ENCODE measurements around the gene RYR2.
"Not testable (repeated sequence)": the region's sequence is repeated elsewhere in the genome, so short reads cannot be mapped to it uniquely, and the experiment has no call there.

The RYR2 gene

GRCh38 chr1:237124856-237125462, 83.0 kb downstream of the RYR2 start:
- Histone ChIP-seq H3K4me1 (ENCODE audit: insufficient read depth, low read length) (no peaks in the 10 kb centered on the region; the same call in 1 of the 2 replicates), H3K36me3 (ENCODE audit: insufficient read depth, low read depth, low read length) (no peaks in the 10 kb centered on the region), H3K4me3 (ENCODE audit: low read length) (no peak overlapping the region), H3K27me3 (ENCODE audit: insufficient read depth, low read length) (no peaks in the 10 kb centered on the region), H3K9ac (ENCODE audit: low read depth, low read length) (no peak overlapping the region), H3K9me3 (ENCODE audit: insufficient read depth, low read depth, low read length) (peaks cover 14% of the 10 kb centered on the region), H3K27ac (ENCODE audit: low read length) (no peak overlapping the region)

- Histone ChIP-seq H3K9me3 (ENCODE audit: insufficient read depth, low read depth, low read length) (peaks cover 22% of the 10 kb centered on the region), H3K27me3 (ENCODE audit: insufficient read depth, low read length) (no peaks in the 10 kb centered on the region), H3K4me3 (ENCODE audit: low read length) (no peak overlapping the region), H3K4me1 (ENCODE audit: insufficient read depth, low read length) (no peaks in the 10 kb centered on the region; the same call in 1 of the 2 replicates), H3K36me3 (ENCODE audit: insufficient read depth, low read depth, low read length) (no peaks in the 10 kb centered on the region), H3K27ac (ENCODE audit: low read length) (no peak overlapping the region), H3K9ac (ENCODE audit: low read depth, low read length) (no peak overlapping the region)
These were observed 84.2 kb downstream of the RYR2 start for GRCh38 chr1:237126180-237126579.

GRCh38 chr1:237127301-237127700, 85.3 kb downstream of the RYR2 start:
- H3K9ac ChIP-seq (ENCODE audit: low read depth, low read length); H3K4me1 ChIP-seq (ENCODE audit: insufficient read depth, low read length); H3K36me3 ChIP-seq (ENCODE audit: insufficient read depth, low read depth, low read length); H3K4me3 ChIP-seq (ENCODE audit: low read length); H3K27ac ChIP-seq (ENCODE audit: low read length); H3K27me3 ChIP-seq (ENCODE audit: insufficient read depth, low read length): not testable (repeated sequence)
- H3K9me3 ChIP-seq (ENCODE audit: insufficient read depth, low read depth, low read length) = peaks cover 33% of the 10 kb centered on the region

GRCh38 chr1:237133921-237134320, 91.9 kb downstream of the RYR2 start:
- Histone ChIP-seq H3K4me3 (ENCODE audit: low read length) (no peak overlapping the region), H3K36me3 (ENCODE audit: insufficient read depth, low read depth, low read length) (no peaks in the 10 kb centered on the region)

GRCh38 chr1:237134929-237135328, 92.9 kb downstream of the RYR2 start:
- Histone ChIP-seq H3K9me3 (ENCODE audit: insufficient read depth, low read depth, low read length) (peaks cover 23% of the 10 kb centered on the region), H3K36me3 (ENCODE audit: insufficient read depth, low read depth, low read length) (no peaks in the 10 kb centered on the region), H3K4me1 (ENCODE audit: insufficient read depth, low read length) (no peaks in the 10 kb centered on the region), H3K4me3 (ENCODE audit: low read length) (no peak overlapping the region), H3K27ac (ENCODE audit: low read length) (no peak overlapping the region), H3K27me3 (ENCODE audit: insufficient read depth, low read length) (no peaks in the 10 kb centered on the region), H3K9ac (ENCODE audit: low read depth, low read length) (no peak overlapping the region)

More at GRCh38 chr1:237133921-237134320, 91.9 kb downstream of the RYR2 start:
- Histone ChIP-seq H3K27ac (ENCODE audit: low read length) (no peak overlapping the region), H3K9ac (ENCODE audit: low read depth, low read length) (no peak overlapping the region), H3K4me1 (ENCODE audit: insufficient read depth, low read length) (no peaks in the 10 kb centered on the region), H3K27me3 (ENCODE audit: insufficient read depth, low read length) (no peaks in the 10 kb centered on the region), H3K9me3 (ENCODE audit: insufficient read depth, low read depth, low read length) (peaks cover 29% of the 10 kb centered on the region)

GRCh38 chr1:237138551-237138950, 96.6 kb downstream of the RYR2 start:
- 0 out of 2 replicates have a peak, but pooled peaks cover 4% of the 10 kb centered on the region for H3K4me1 ChIP-seq (ENCODE audit: insufficient read depth, low read length)
- H3K4me3 ChIP-seq (ENCODE audit: low read length) = no peak overlapping the region
- H3K9me3 ChIP-seq (ENCODE audit: insufficient read depth, low read depth, low read length) = no peaks in the 10 kb centered on the region
- H3K27me3 ChIP-seq (ENCODE audit: insufficient read depth, low read length) = no peaks in the 10 kb centered on the region
- H3K27ac ChIP-seq (ENCODE audit: low read length) = no peak overlapping the region
- H3K9ac ChIP-seq (ENCODE audit: low read depth, low read length) = no peak overlapping the region
- no peaks in the 10 kb centered on the region for H3K36me3 ChIP-seq (ENCODE audit: insufficient read depth, low read depth, low read length)

- no peak overlapping the region for H3K9ac ChIP-seq (ENCODE audit: low read depth, low read length)
- no peak overlapping the region for H3K4me3 ChIP-seq (ENCODE audit: low read length)
- no peak overlapping the region for H3K27ac ChIP-seq (ENCODE audit: low read length)
- no peaks in the 10 kb centered on the region for H3K36me3 ChIP-seq (ENCODE audit: insufficient read depth, low read depth, low read length)
- H3K27me3 ChIP-seq (ENCODE audit: insufficient read depth, low read length) = no peaks in the 10 kb centered on the region
- H3K4me1 ChIP-seq (ENCODE audit: insufficient read depth, low read length) = 0 out of 2 replicates have a peak, but pooled peaks cover 4% of the 10 kb centered on the region
- no peaks in the 10 kb centered on the region for H3K9me3 ChIP-seq (ENCODE audit: insufficient read depth, low read depth, low read length)
These were observed 97.7 kb downstream of the RYR2 start for GRCh38 chr1:237139732-237140131.

GRCh38 chr1:237140986-237141385, 99.0 kb downstream of the RYR2 start:
- H3K4me3 ChIP-seq (ENCODE audit: low read length) = no peak overlapping the region
- H3K4me1 ChIP-seq (ENCODE audit: insufficient read depth, low read length) = peaks cover 8% of the 10 kb centered on the region; the same call in 1 of the 2 replicates
- H3K27me3 ChIP-seq (ENCODE audit: insufficient read depth, low read length) = no peaks in the 10 kb centered on the region
- H3K27ac ChIP-seq (ENCODE audit: low read length) = no peak overlapping the region
- no peaks in the 10 kb centered on the region for H3K36me3 ChIP-seq (ENCODE audit: insufficient read depth, low read depth, low read length)
- no peak overlapping the region for H3K9ac ChIP-seq (ENCODE audit: low read depth, low read length)
- no peaks in the 10 kb centered on the region for H3K9me3 ChIP-seq (ENCODE audit: insufficient read depth, low read depth, low read length)

GRCh38 chr1:237141502-237141901, 99.5 kb downstream of the RYR2 start:
- Histone ChIP-seq H3K9ac (ENCODE audit: low read depth, low read length) (no peak overlapping the region), H3K9me3 (ENCODE audit: insufficient read depth, low read depth, low read length) (no peaks in the 10 kb centered on the region), H3K36me3 (ENCODE audit: insufficient read depth, low read depth, low read length) (no peaks in the 10 kb centered on the region), H3K27me3 (ENCODE audit: insufficient read depth, low read length) (no peaks in the 10 kb centered on the region), H3K4me1 (ENCODE audit: insufficient read depth, low read length) (peaks cover 13% of the 10 kb centered on the region; the same call in 1 of the 2 replicates), H3K4me3 (ENCODE audit: low read length) (no peak overlapping the region), H3K27ac (ENCODE audit: low read length) (no peak overlapping the region)

- no peaks in the 10 kb centered on the region for H3K36me3 ChIP-seq (ENCODE audit: insufficient read depth, low read depth, low read length)
- H3K4me1 ChIP-seq (ENCODE audit: insufficient read depth, low read length) = peaks cover 13% of the 10 kb centered on the region; the same call in 1 of the 2 replicates
- H3K9ac ChIP-seq (ENCODE audit: low read depth, low read length) = no peak overlapping the region
- no peaks in the 10 kb centered on the region for H3K9me3 ChIP-seq (ENCODE audit: insufficient read depth, low read depth, low read length)
- H3K27me3 ChIP-seq (ENCODE audit: insufficient read depth, low read length) = no peaks in the 10 kb centered on the region
- no peak overlapping the region for H3K27ac ChIP-seq (ENCODE audit: low read length)
- no peak overlapping the region for H3K4me3 ChIP-seq (ENCODE audit: low read length)
These were observed 103.6 kb downstream of the RYR2 start for GRCh38 chr1:237145379-237146135.

- Histone ChIP-seq H3K27me3 (ENCODE audit: insufficient read depth, low read length) (no peaks in the 10 kb centered on the region), H3K27ac (ENCODE audit: low read length) (no peak overlapping the region), H3K36me3 (ENCODE audit: insufficient read depth, low read depth, low read length) (no peaks in the 10 kb centered on the region), H3K9ac (ENCODE audit: low read depth, low read length) (no peak overlapping the region), H3K4me3 (ENCODE audit: low read length) (no peak overlapping the region), H3K4me1 (ENCODE audit: insufficient read depth, low read length) (peaks cover 13% of the 10 kb centered on the region; the same call in 1 of the 2 replicates), H3K9me3 (ENCODE audit: insufficient read depth, low read depth, low read length) (no peaks in the 10 kb centered on the region)
These were observed 104.3 kb downstream of the RYR2 start for GRCh38 chr1:237146241-237146640.

GRCh38 chr1:237149857-237150256, 107.9 kb downstream of the RYR2 start:
- Histone ChIP-seq H3K4me1 (ENCODE audit: insufficient read depth, low read length) (peaks cover 12% of the 10 kb centered on the region; the same call in 1 of the 2 replicates), H3K9me3 (ENCODE audit: insufficient read depth, low read depth, low read length) (no peaks in the 10 kb centered on the region), H3K9ac (ENCODE audit: low read depth, low read length) (no peak overlapping the region), H3K27me3 (ENCODE audit: insufficient read depth, low read length) (no peaks in the 10 kb centered on the region), H3K4me3 (ENCODE audit: low read length) (no peak overlapping the region), H3K27ac (ENCODE audit: low read length) (no peak overlapping the region), H3K36me3 (ENCODE audit: insufficient read depth, low read depth, low read length) (no peaks in the 10 kb centered on the region)
